HG02870 (cell line): ENCODE measurements around the gene CES1.
"Not testable (repeated sequence)": the region's sequence is repeated elsewhere in the genome, so short reads cannot be mapped to it uniquely, and the experiment has no call there.

Source experiments
- ATAC-seq: cut with Tn5 transposase; IDR thresholded peaks from one replicate; pipeline ENCODE4 v1.9.1; 2021; ENCODE audit warnings: mild to moderate bottlenecking, moderate library complexity; ENCODE audit not compliant: unreplicated experiment

CES1 gene

DNA sequence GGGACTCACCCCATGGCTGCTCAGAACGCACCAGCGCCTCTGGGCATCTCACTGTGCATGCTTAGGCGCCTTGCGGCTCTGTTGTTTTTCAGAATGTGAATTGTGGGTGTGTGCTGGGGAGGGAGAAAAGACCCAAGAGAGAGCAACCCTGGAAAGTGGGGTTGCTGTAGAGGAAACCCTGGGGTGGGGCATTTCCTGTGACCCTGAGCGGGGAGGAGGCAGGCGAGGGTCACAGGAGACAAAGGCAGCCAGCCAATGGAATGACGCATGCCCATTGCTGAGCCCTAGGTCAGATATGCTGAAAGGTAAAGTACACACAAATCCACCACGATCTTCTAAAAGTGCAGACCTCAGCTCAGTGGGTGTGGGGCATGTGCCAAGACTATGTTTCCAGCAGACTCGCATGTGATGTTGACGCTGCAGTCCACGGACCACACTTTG is 39.9 kb downstream of the CES1 start:
- not testable (repeated sequence) for ATAC-seq

GRCh38 chr16:55791512-55791911 is 41.4 kb downstream of the CES1 start:
- ATAC-seq: not testable (repeated sequence)

DNA sequence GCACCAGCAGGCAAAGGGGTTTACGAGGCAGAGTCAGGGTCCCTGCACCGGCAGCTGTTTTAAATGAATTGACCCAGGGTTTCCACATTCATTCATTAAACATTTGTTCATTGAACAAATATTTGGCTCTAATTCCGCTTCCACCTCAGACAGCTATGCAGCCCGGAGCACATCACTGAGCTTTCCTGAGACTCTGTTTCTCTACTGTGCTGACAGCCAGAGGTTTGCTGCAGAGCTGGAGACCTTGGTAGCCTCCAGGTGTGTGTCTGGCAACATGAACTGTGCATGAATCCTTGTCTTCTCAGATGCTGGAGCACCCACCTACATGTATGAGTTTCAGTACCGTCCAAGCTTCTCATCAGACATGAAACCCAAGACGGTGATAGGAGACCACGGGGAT is 42.7 kb downstream of the CES1 start:
- not testable (repeated sequence) for ATAC-seq

GRCh38 chr16:55782793-55783091 is 50.2 kb downstream of the CES1 start:
- ATAC-seq: not testable (repeated sequence)

DNA sequence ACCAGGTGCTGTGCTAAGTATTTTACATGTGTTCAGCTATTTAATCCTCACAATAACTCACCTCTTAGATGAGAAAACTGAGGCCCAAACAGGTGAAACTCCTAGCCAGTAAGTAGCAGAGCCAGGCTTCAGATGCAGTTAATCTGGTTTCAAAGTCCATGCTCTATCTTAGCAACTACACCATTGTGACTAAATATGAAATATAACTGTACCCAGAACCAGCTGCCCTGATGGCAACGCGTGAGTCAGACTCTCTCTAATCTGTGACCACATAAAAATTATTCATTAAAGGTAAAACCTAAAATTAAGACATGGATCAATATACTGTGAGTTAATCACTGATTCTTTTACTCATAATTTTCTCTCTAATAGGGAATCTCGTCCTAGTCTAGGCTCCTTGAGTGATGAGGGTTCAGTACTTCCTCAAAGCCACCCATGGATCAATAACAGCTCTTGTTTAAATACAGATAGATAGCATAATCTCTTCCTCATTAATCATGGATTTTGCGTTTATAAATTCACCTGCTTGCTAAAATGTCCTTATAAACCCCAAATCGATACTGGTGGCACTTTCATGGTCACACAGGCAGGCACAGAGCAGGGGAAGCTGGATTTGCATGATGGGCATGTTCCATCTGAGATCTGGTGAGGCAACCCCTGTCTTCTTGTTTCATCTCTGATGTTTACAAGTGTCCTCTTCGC is 50.7 kb downstream of the CES1 start:
- ATAC-seq: not testable (repeated sequence)

- not testable (repeated sequence) for ATAC-seq
These were observed 51.4 kb downstream of the CES1 start for GRCh38 chr16:55781456-55781855.

- ATAC-seq: not testable (repeated sequence)
These were observed 52.8 kb downstream of the CES1 start for GRCh38 chr16:55780095-55780407.

GRCh38 chr16:55779402-55780094 is 53.3 kb downstream of the CES1 start:
- ATAC-seq: no peak

GRCh38 chr16:55778757-55779156 is 54.1 kb downstream of the CES1 start:
- no peak for ATAC-seq

DNA sequence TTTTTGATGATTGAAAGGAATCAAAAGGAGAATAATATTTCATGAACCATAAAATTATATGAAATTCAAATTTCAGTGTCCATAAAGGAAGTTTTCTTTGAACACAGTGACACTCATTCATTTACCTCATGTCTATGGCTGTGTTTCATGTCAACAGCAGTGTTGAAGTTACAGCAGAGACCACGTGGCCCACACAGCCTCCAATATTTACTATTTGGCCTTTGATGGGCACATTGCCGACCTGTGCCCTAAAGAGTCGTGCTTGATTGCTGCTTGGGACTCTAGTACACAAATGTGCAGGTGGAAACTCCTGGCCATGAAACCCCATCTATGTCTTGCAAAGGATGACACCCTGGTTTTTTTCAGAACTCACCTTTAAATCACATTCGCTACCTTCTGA is 57.0 kb downstream of the CES1 start:
- no peak for ATAC-seq

DNA sequence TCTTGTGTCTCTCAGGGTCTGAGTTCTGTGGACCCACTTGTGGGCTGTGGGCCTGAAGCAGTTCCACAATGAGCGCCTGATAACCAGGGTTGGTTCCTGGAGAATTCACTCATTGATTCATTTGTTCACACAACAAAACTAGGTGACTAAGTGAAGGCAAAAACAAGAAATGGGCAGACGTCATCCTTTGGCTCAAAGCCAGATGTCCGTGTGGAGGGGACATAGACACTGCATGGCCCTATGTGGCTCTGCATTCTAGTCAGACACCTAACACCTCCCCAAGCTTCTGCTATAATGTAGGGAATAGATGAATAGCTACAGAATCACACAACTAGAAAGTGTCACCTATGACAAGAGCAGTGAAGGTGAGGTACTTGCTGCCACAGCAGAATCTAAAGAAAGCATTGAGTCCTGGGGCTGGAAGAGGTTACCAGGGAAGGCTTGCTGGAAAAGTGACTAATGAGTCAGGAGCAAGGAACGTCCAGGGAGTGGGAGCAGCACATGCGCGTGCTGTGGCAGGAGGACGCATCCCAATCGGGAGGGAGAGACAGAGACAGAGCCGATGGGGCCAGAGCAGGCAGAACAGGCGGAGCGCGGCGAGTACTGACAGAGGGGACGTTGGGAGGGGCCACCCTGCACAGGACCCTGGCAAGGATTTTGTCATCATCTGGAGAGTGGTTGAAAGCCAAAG is 58.9 kb downstream of the CES1 start:
- no peak for ATAC-seq

- no peak for ATAC-seq
These were observed 67.7 kb downstream of the CES1 start for GRCh38 chr16:55765161-55765560.

DNA sequence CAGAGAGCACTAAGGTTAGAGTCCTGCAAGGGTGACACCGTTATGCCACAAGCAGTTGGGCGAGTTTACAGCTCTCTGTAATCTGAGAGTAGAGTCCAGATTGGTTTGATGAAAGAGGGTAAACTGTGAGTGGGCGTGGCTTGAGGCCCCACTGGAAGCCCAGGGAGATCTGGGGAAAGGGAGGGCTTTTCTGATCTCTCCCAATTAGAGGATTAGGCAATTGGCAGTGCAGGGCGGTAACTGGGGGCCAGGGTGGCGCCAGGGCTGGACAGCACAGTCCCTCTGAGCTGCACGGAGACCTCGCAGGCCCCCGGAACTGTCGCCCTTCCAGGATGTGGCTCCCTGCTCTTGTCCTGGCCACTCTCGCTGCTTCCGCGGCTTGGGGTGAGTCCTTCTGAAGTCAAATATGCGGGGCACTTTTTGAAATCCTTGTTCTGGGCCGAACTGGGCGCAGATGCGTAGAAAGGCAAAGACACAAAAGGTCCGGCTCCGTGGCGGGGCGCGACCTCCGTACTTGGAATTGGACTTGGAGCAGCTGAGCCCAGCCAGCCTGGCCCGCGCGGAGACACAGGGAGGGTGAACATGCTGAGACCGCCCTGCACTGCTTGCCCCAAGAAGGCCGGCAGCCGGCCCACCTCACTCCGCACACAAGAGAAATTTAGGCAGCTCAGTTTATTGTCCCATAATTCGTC is 72.4 kb downstream of the CES1 start:
- no peak for ATAC-seq

DNA sequence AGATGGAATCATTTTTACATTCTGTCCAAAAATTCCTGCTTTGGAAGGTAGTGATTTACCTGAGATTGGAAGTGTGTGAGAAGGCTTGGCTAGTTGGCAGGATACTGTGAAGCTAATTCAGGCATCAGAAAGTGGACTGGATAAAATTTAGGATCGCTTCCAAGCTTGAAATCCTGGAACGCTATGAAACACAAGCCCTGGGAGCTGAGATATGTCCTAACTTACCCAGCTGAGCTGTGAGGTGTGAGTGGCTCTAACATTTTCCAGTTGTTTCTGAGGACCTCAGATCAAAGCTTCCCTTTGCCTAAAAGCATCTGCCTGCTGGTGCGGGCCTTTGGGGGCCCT is 73.0 kb downstream of the CES1 start:
- ATAC-seq: not testable (repeated sequence)

- ATAC-seq: not testable (repeated sequence)
These were observed 75.0 kb downstream of the CES1 start for GRCh38 chr16:55757595-55758527.

DNA sequence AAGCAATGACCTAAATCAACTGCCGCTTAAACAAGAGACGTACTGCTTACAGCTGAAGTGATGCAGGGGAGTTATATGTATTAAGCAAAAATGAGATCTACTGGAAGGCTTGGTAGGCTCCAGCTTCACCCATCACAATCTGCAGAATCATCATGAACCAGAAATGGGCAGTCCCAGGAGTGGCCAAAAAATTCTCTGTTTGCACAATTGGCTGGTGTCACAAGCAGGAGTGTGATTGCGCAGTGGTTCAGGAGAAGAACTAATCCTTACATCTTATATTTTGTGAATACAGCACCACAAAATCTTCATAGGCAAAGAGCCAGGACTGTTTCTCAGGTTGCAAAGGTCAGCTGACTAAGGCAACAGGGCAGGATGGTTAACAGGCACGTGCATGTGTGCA is 75.9 kb downstream of the CES1 start:
- no peak for ATAC-seq

DNA sequence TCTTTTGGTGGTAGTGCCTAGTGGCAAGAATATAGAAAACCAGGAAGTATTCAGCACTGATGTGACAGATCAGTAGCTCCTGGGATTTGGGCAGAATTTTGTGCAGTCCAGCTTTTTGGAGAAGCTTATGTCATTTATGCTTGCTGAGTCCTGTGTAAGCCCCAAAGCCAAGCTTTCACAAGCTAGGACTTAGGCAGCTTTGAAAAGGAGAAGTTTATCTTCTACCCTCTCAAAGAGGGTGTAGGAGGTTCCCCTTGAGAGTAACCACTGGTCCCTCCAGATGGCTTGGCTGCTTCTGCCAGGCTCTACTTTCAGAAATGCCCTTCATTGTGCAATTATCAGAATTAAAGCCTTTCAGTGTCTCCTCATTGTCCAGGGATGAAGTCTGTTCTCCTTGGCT is 78.8 kb downstream of the CES1 start:
- no peak for ATAC-seq

- not testable (repeated sequence) for ATAC-seq
These were observed 79.7 kb downstream of the CES1 start for GRCh38 chr16:55753145-55753631.
